Lung (tissue), 12 donors: ENCODE data around the gene ADAMTS3. TPM values are rescaled to one million over a fixed set of nuclear protein-coding genes. Genes with fewer than 3 reads are reported as not detected.
A peak's percentile ranks its signal among the peaks of the same experiment; 100 is the strongest.

Experiments
- ATAC-seq: fragments of 200-7000 bp; cut with Tn5 transposase; one replicate; pipeline ENCODE4 v1.9.1; 2020; ENCODE audit warnings: moderate number of reproducible peaks; ENCODE audit not compliant: insufficient read depth, low FRiP score
- DNase-seq, 3 donors: peaks; one replicate each; pipeline ENCODE4 v3.0.0-alpha.2; 2013 to 2017
- H3K27ac ChIP-seq, 2 donors: one replicate each; pipeline ENCODE4 v1.5.1; 2013; ENCODE audit warnings: mild to moderate bottlenecking in 2 of 2, moderate library complexity in 2 of 2, control low read depth in 1 of 2, inconsistent platforms in 1 of 2, low read depth in 1 of 2, low read length in 1 of 2
- H3K27me3 ChIP-seq, 3 donors: one replicate each; pipeline ENCODE4 v1.5.1; 2013; ENCODE audit warnings: low read length in 2 of 3; ENCODE audit not compliant: control insufficient read depth in 3 of 3, insufficient read depth in 3 of 3
- H3K36me3 ChIP-seq, 4 donors: one replicate each; pipeline ENCODE4 v1.5.1; 2013; ENCODE audit warnings: low read length in 4 of 4, mild to moderate bottlenecking in 1 of 4, moderate library complexity in 1 of 4; ENCODE audit not compliant: control insufficient read depth in 4 of 4, insufficient read depth in 4 of 4
- H3K4me1 ChIP-seq, 5 donors: one replicate each; pipeline ENCODE4 v1.5.1; 2013; ENCODE audit warnings: low read length in 5 of 5, mild to moderate bottlenecking in 2 of 5, moderate library complexity in 1 of 5; ENCODE audit not compliant: control insufficient read depth in 5 of 5, insufficient read depth in 5 of 5
- H3K4me3 ChIP-seq: one replicate; pipeline ENCODE4 v1.5.1; 2013; ENCODE audit warnings: mild to moderate bottlenecking, control low read depth, moderate library complexity
- H3K9ac ChIP-seq, 2 donors: one replicate each; pipeline ENCODE4 v1.5.1; 2013; ENCODE audit warnings: low read length in 2 of 2, control low read depth in 1 of 2; ENCODE audit not compliant: insufficient read depth in 1 of 2
- H3K9me3 ChIP-seq, 4 donors: one replicate each; pipeline ENCODE4 v1.5.1; 2013; ENCODE audit warnings: low read length in 3 of 4, mild to moderate bottlenecking in 1 of 4, moderate library complexity in 1 of 4; ENCODE audit not compliant: control insufficient read depth in 4 of 4, insufficient read depth in 3 of 4
- WGBS, 2 donors: extraction: QIAGEN DNeasy Blood & Tissue Kit; methylation state at CpG; one replicate each; pipeline ENCODE4 v1.1.7; 2013; 5-methylcytosine and 5-hydroxymethylcytosine counted together
- polyA plus RNA-seq, 2 donors: library from polyadenylated mRNA; stranded (reverse); fragments of 200-250 nt; gene quantifications; one replicate each; pipeline ENCODE4 v1.2.1, GENCODE V29; 2013
- total RNA-seq, 2 donors: library from RNA; depleted of rRNA in 1 of 2; stranded (reverse); fragments of >200 nt in 1 of 2; gene quantifications; one replicate each; pipeline ENCODE4 v1.2.1, GENCODE V29; 2014 to 2021
- TF ChIP-seq, protein P1 (sequence below): IDR thresholded peaks from 2 replicates; pipeline ENCODE4 v1.5.1; 2012; ENCODE audit warnings: mild to moderate bottlenecking; ENCODE audit errors: control extremely low read depth, extremely low read depth
- donor health status: control.
- donor health status: control.
- donor health status: Bipolar disorder and iron deficiency.
- donor health status: healthy.
- donor health status: DM: yes; HTN: yes; CAD: no.

The ADAMTS3 gene
- total and polyA plus RNA-seq, 4 donors = 1.1 to 12.9 (median 2.1) TPM

DNA sequence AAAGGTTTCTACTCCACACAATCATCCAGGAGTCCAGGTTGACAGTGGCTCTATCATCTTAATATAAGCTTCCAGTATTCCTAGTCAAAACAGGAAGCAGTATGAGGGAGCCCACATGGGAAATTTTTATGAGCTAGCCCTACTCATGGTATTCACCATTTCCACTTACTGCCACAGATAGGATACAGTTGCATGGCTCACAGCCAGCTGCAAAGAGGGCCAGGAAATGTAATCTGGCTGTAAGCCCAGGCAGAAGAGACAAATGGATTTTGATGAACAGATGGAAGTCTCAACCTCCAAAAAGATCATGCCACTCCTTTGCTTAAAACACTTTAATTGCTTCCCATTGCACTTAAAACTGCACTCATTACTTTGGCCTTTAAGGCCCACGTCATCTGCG lies 150.6 kb downstream of the ADAMTS3 start:
- ATAC-seq = no peak
- 64 to 85% methylated on average over 2 of the region's 2 CpGs for WGBS, 2 donors
- TF ChIP-seq, protein P1, sequence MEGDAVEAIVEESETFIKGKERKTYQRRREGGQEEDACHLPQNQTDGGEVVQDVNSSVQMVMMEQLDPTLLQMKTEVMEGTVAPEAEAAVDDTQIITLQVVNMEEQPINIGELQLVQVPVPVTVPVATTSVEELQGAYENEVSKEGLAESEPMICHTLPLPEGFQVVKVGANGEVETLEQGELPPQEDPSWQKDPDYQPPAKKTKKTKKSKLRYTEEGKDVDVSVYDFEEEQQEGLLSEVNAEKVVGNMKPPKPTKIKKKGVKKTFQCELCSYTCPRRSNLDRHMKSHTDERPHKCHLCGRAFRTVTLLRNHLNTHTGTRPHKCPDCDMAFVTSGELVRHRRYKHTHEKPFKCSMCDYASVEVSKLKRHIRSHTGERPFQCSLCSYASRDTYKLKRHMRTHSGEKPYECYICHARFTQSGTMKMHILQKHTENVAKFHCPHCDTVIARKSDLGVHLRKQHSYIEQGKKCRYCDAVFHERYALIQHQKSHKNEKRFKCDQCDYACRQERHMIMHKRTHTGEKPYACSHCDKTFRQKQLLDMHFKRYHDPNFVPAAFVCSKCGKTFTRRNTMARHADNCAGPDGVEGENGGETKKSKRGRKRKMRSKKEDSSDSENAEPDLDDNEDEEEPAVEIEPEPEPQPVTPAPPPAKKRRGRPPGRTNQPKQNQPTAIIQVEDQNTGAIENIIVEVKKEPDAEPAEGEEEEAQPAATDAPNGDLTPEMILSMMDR = no peak
- H3K4me3 ChIP-seq = no peak overlapping the region
- H3K9ac ChIP-seq = no peak overlapping the region
- H3K9me3 ChIP-seq = no peaks in the 10 kb centered on the region
- no peaks in the 10 kb centered on the region for H3K36me3 ChIP-seq
- peaks cover 0 to 9% (median 3%) of the 10 kb centered on the region in 5 donors for H3K4me1 ChIP-seq
- no peak overlapping the region for H3K27ac ChIP-seq
- no peaks in the 10 kb centered on the region for H3K27me3 ChIP-seq
- DNase-seq = peak; percentile 64 to 80 (median 78)

DNA sequence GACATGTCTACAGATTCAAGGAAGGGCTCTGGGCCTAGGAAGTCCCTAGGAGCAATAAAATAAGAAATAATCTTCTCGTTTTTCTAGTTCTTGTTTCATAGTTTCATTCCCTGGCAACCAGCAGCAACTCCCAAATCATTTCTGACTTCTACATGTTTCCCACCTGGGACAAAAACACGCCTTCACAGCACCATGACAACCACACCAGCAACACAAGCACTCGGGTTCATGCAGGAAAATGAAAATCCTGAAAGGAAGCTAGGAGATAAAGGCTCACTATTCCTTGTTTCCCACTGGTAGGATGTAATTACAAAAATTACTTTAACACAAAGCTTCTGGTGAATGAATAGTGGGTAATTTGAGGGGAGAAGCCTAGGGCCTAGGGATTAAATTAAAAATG lies 158.9 kb downstream of the ADAMTS3 start:
- Histone ChIP-seq H3K27ac (no peak overlapping the region), H3K9me3 (no peaks in the 10 kb centered on the region), H3K4me3 (no peak overlapping the region), H3K27me3 (no peaks in the 10 kb centered on the region), H3K4me1 (no peaks in the 10 kb centered on the region), H3K36me3 (no peaks in the 10 kb centered on the region), H3K9ac (no peak overlapping the region)
- DNase-seq = no peak
- no peak for ATAC-seq
- WGBS, 2 donors = 66 to 71% methylated on average over 3 of the region's 3 CpGs
- TF ChIP-seq, protein P1 = no peak

DNA sequence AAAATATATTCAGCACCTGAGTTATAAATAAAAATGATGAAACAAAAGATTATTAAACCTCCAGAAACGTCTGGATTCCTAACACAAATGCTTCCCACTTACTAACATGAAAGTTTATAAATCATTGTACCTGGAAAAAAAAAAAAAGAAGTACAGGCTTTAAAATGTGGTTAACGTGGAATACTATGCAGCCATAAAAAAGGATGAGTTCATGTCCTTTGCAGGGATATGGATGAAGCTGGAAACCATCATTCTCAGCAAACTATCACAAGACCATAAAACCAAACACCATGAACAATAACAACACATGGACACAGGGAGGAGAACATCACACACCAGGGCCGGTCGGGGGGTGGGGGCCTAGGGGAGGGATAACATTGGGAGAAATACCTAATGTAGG lies 160.5 kb downstream of the ADAMTS3 start:
- Histone ChIP-seq H3K4me1 (no peaks in the 10 kb centered on the region), H3K9ac (no peak overlapping the region), H3K27me3 (no peaks in the 10 kb centered on the region), H3K27ac (no peak overlapping the region), H3K4me3 (no peak overlapping the region), H3K36me3 (no peaks in the 10 kb centered on the region), H3K9me3 (no peaks in the 10 kb centered on the region)
- TF ChIP-seq, protein P1 = no peak
- no peak for DNase-seq
- 73% methylated on average over 4 of the region's 4 CpGs for WGBS, 2 donors
- no peak for ATAC-seq

DNA sequence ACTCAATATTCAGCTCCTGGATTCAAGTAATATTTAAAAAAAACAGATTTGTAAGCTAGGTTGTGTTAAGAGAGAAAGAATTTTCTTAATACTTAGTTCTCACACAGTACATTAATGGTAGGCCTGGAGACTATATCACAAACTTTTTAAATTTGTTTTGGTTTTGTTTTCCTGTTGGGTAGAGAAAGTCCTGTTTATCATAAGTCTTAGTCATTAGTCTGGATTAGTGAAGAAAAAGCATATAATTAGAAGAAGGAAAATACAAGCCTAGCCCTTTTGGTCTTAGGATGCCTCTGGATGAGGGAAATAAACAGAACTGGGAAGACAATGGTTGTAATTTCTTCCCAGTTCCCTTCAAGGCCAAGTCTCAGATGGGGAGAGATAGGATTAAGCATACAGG lies 163.6 kb downstream of the ADAMTS3 start:
- Histone ChIP-seq H3K9ac (no peak overlapping the region), H3K27ac (no peak overlapping the region), H3K4me3 (no peak overlapping the region), H3K27me3 (no peaks in the 10 kb centered on the region), H3K36me3 (no peaks in the 10 kb centered on the region), H3K4me1 (no peaks in the 10 kb centered on the region), H3K9me3 (no peaks in the 10 kb centered on the region)
- DNase-seq (no peak), ATAC-seq (no peak)
- TF ChIP-seq, protein P1 = no peak
